ENCODE results near the gene STXBP4. TPM values are rescaled to one million over a fixed set of nuclear protein-coding genes. Genes with fewer than 3 reads are reported as not detected.

Gene STXBP4
- polyA plus RNA-seq, 4 donors, result 2.3 to 10.6 (median 3.9) TPM

- Histone ChIP-seq H3K4me3 (ENCODE audit: low read depth in 1 of 3, low read length in 3 of 3) (no peak overlapping the region), H3K36me3 (ENCODE audit: control insufficient read depth in 3 of 3, insufficient read depth in 2 of 3, low read depth in 1 of 3, low read length in 3 of 3) (peaks cover 0 to 4% (median 0%) of the 10 kb centered on the region in 3 donors), H3K27ac (ENCODE audit: low read depth in 1 of 3, low read length in 2 of 3) (no peak overlapping the region), H3K9me3 (ENCODE audit: control insufficient read depth in 2 of 2, insufficient read depth in 1 of 2, low read depth in 1 of 2, low read length in 1 of 2) (no peaks in the 10 kb centered on the region), H3K27me3 (ENCODE audit: control insufficient read depth in 3 of 3, insufficient read depth in 3 of 3, low read length in 3 of 3) (no peaks in the 10 kb centered on the region), H3K4me1 (ENCODE audit: control insufficient read depth in 3 of 3, insufficient read depth in 2 of 3, low read depth in 1 of 3, low read length in 2 of 3) (no peaks in the 10 kb centered on the region)
- no peak for DNase-seq
- no peak for FAIRE-seq
- WGBS, 3 donors, result 56 to 84% (median 77%) methylated on average over 4 of the region's 4 CpGs
Observed at GRCh38 chr17:55040611-55041010, 72.0 kb downstream of the STXBP4 start.

GRCh38 chr17:55053855-55054254, 85.3 kb downstream of the STXBP4 start:
- H3K9me3 ChIP-seq (ENCODE audit: control insufficient read depth in 2 of 2, insufficient read depth in 1 of 2, low read depth in 1 of 2, low read length in 1 of 2), result no peaks in the 10 kb centered on the region
- FAIRE-seq, result peak; percentile 39
- no peaks in the 10 kb centered on the region for H3K4me1 ChIP-seq (ENCODE audit: control insufficient read depth in 3 of 3, insufficient read depth in 2 of 3, low read depth in 1 of 3, low read length in 2 of 3)
- WGBS, 3 donors, result 88 to 95% (median 92%) methylated on average over 1 of the region's 1 CpG
- no peak overlapping the region for H3K27ac ChIP-seq (ENCODE audit: low read depth in 1 of 3, low read length in 2 of 3)
- no peaks in the 10 kb centered on the region for H3K27me3 ChIP-seq (ENCODE audit: control insufficient read depth in 3 of 3, insufficient read depth in 3 of 3, low read length in 3 of 3)
- no peaks in the 10 kb centered on the region for H3K36me3 ChIP-seq (ENCODE audit: control insufficient read depth in 3 of 3, insufficient read depth in 2 of 3, low read depth in 1 of 3, low read length in 3 of 3)
- H3K4me3 ChIP-seq (ENCODE audit: low read depth in 1 of 3, low read length in 3 of 3), result no peak overlapping the region
- no peak for DNase-seq

GRCh38 chr17:55054429-55054828, 85.9 kb downstream of the STXBP4 start:
- Histone ChIP-seq H3K4me3 (ENCODE audit: low read depth in 1 of 3, low read length in 3 of 3) (no peak overlapping the region), H3K27ac (ENCODE audit: low read depth in 1 of 3, low read length in 2 of 3) (no peak overlapping the region), H3K36me3 (ENCODE audit: control insufficient read depth in 3 of 3, insufficient read depth in 2 of 3, low read depth in 1 of 3, low read length in 3 of 3) (no peaks in the 10 kb centered on the region), H3K27me3 (ENCODE audit: control insufficient read depth in 3 of 3, insufficient read depth in 3 of 3, low read length in 3 of 3) (no peaks in the 10 kb centered on the region), H3K4me1 (ENCODE audit: control insufficient read depth in 3 of 3, insufficient read depth in 2 of 3, low read depth in 1 of 3, low read length in 2 of 3) (peaks cover 0 to under 1% (median 0%) of the 10 kb centered on the region in 3 donors), H3K9me3 (ENCODE audit: control insufficient read depth in 2 of 2, insufficient read depth in 1 of 2, low read depth in 1 of 2, low read length in 1 of 2) (no peaks in the 10 kb centered on the region)
- DNase-seq (no peak), FAIRE-seq (no peak)

- H3K4me3 ChIP-seq (ENCODE audit: low read depth in 1 of 3, low read length in 3 of 3), result no peak overlapping the region
- no peak overlapping the region for H3K27ac ChIP-seq (ENCODE audit: low read depth in 1 of 3, low read length in 2 of 3)
- WGBS, 3 donors, result 13 to 54% (median 31%) methylated on average over 4 of the region's 4 CpGs
- no peaks in the 10 kb centered on the region for H3K9me3 ChIP-seq (ENCODE audit: control insufficient read depth in 2 of 2, insufficient read depth in 1 of 2, low read depth in 1 of 2, low read length in 1 of 2)
- H3K36me3 ChIP-seq (ENCODE audit: control insufficient read depth in 3 of 3, insufficient read depth in 2 of 3, low read depth in 1 of 3, low read length in 3 of 3), result no peaks in the 10 kb centered on the region
- FAIRE-seq, result no peak
- DNase-seq, result peak in 1 of 2 donors; percentile 31
- peaks cover 0 to 3% (median 0%) of the 10 kb centered on the region in 3 donors for H3K4me1 ChIP-seq (ENCODE audit: control insufficient read depth in 3 of 3, insufficient read depth in 2 of 3, low read depth in 1 of 3, low read length in 2 of 3)
- H3K27me3 ChIP-seq (ENCODE audit: control insufficient read depth in 3 of 3, insufficient read depth in 3 of 3, low read length in 3 of 3), result no peaks in the 10 kb centered on the region
Observed at GRCh38 chr17:55056526-55056925, 88.0 kb downstream of the STXBP4 start.

- FAIRE-seq, result no peak
- 73 to 82% (median 76%) methylated on average over 3 of the region's 3 CpGs for WGBS, 3 donors
Observed at GRCh38 chr17:55057184-55057583, 88.6 kb downstream of the STXBP4 start.

GRCh38 chr17:55059724-55060123, 91.2 kb downstream of the STXBP4 start:
- H3K4me3 ChIP-seq (ENCODE audit: low read depth in 1 of 3, low read length in 3 of 3), result no peak overlapping the region
- FAIRE-seq (no peak), DNase-seq (peak; percentile 6 to 13)
- no peaks in the 10 kb centered on the region for H3K27me3 ChIP-seq (ENCODE audit: control insufficient read depth in 3 of 3, insufficient read depth in 3 of 3, low read length in 3 of 3)
- no peak overlapping the region for H3K27ac ChIP-seq (ENCODE audit: low read depth in 1 of 3, low read length in 2 of 3)
- peaks cover 0 to 3% (median 2%) of the 10 kb centered on the region in 3 donors for H3K4me1 ChIP-seq (ENCODE audit: control insufficient read depth in 3 of 3, insufficient read depth in 2 of 3, low read depth in 1 of 3, low read length in 2 of 3)
- no peaks in the 10 kb centered on the region for H3K36me3 ChIP-seq (ENCODE audit: control insufficient read depth in 3 of 3, insufficient read depth in 2 of 3, low read depth in 1 of 3, low read length in 3 of 3)
- H3K9me3 ChIP-seq (ENCODE audit: control insufficient read depth in 2 of 2, insufficient read depth in 1 of 2, low read depth in 1 of 2, low read length in 1 of 2), result no peaks in the 10 kb centered on the region

More at GRCh38 chr17:55057184-55057583, 88.6 kb downstream of the STXBP4 start:
- no peaks in the 10 kb centered on the region for H3K9me3 ChIP-seq (ENCODE audit: control insufficient read depth in 2 of 2, insufficient read depth in 1 of 2, low read depth in 1 of 2, low read length in 1 of 2)
- no peaks in the 10 kb centered on the region for H3K36me3 ChIP-seq (ENCODE audit: control insufficient read depth in 3 of 3, insufficient read depth in 2 of 3, low read depth in 1 of 3, low read length in 3 of 3)
- H3K4me3 ChIP-seq (ENCODE audit: low read depth in 1 of 3, low read length in 3 of 3), result no peak overlapping the region
- DNase-seq, result no peak
- H3K27ac ChIP-seq (ENCODE audit: low read depth in 1 of 3, low read length in 2 of 3), result no peak overlapping the region
- H3K4me1 ChIP-seq (ENCODE audit: control insufficient read depth in 3 of 3, insufficient read depth in 2 of 3, low read depth in 1 of 3, low read length in 2 of 3), result peaks cover 0 to 3% (median 0%) of the 10 kb centered on the region in 3 donors
- no peaks in the 10 kb centered on the region for H3K27me3 ChIP-seq (ENCODE audit: control insufficient read depth in 3 of 3, insufficient read depth in 3 of 3, low read length in 3 of 3)

GRCh38 chr17:55062921-55063320, 94.4 kb downstream of the STXBP4 start:
- WGBS, 3 donors, result 88 to 98% (median 97%) methylated on average over 1 of the region's 1 CpG
- H3K27ac ChIP-seq (ENCODE audit: low read depth in 1 of 3, low read length in 2 of 3), result no peak overlapping the region
- H3K36me3 ChIP-seq (ENCODE audit: control insufficient read depth in 3 of 3, insufficient read depth in 2 of 3, low read depth in 1 of 3, low read length in 3 of 3), result no peaks in the 10 kb centered on the region
- H3K4me3 ChIP-seq (ENCODE audit: low read depth in 1 of 3, low read length in 3 of 3), result no peak overlapping the region
- FAIRE-seq (no peak), DNase-seq (no peak)
- peaks cover 0 to 3% (median 2%) of the 10 kb centered on the region in 3 donors for H3K4me1 ChIP-seq (ENCODE audit: control insufficient read depth in 3 of 3, insufficient read depth in 2 of 3, low read depth in 1 of 3, low read length in 2 of 3)
- H3K27me3 ChIP-seq (ENCODE audit: control insufficient read depth in 3 of 3, insufficient read depth in 3 of 3, low read length in 3 of 3), result no peaks in the 10 kb centered on the region
- no peaks in the 10 kb centered on the region for H3K9me3 ChIP-seq (ENCODE audit: control insufficient read depth in 2 of 2, insufficient read depth in 1 of 2, low read depth in 1 of 2, low read length in 1 of 2)

- FAIRE-seq (no peak), DNase-seq (peak in 1 of 2 donors; percentile 11)
- no peaks in the 10 kb centered on the region for H3K36me3 ChIP-seq (ENCODE audit: control insufficient read depth in 3 of 3, insufficient read depth in 2 of 3, low read depth in 1 of 3, low read length in 3 of 3)
- H3K27ac ChIP-seq (ENCODE audit: low read depth in 1 of 3, low read length in 2 of 3), result no peak overlapping the region
- WGBS, 3 donors, result 85 to 88% (median 87%) methylated on average over 16 of the region's 16 CpGs
- H3K4me3 ChIP-seq (ENCODE audit: low read depth in 1 of 3, low read length in 3 of 3), result no peak overlapping the region
- no peaks in the 10 kb centered on the region for H3K9me3 ChIP-seq (ENCODE audit: control insufficient read depth in 2 of 2, insufficient read depth in 1 of 2, low read depth in 1 of 2, low read length in 1 of 2)
- no peaks in the 10 kb centered on the region for H3K27me3 ChIP-seq (ENCODE audit: control insufficient read depth in 3 of 3, insufficient read depth in 3 of 3, low read length in 3 of 3)
- H3K4me1 ChIP-seq (ENCODE audit: control insufficient read depth in 3 of 3, insufficient read depth in 2 of 3, low read depth in 1 of 3, low read length in 2 of 3), result peaks cover 0 to 8% (median 2%) of the 10 kb centered on the region in 3 donors
Observed at GRCh38 chr17:55063885-55064874, 95.6 kb downstream of the STXBP4 start.

Measured in small intestine (tissue), 7 donors.